HepG2 (cell line): ENCODE results near the gene FTCD. TPM values are rescaled to one million over a fixed set of nuclear protein-coding genes. Genes with fewer than 3 reads are reported as not detected.

Experiments used
- ATAD3A ChIP-seq: sonication (generic); formaldehyde crosslinking; IDR thresholded peaks from 2 replicates; pipeline ENCODE4 v1.4.0; 2020; ENCODE audit warnings: missing genetic modification reagents
- DR1 ChIP-seq: sonication (generic); formaldehyde crosslinking; IDR thresholded peaks from 2 replicates; pipeline ENCODE4 v1.8.0; 2021; ENCODE audit warnings: mild to moderate bottlenecking, missing genetic modification reagents, inconsistent platforms
- FOXO1 ChIP-seq: sonication (generic); formaldehyde crosslinking; IDR thresholded peaks from 2 replicates; pipeline ENCODE4 v1.4.0; 2020; ENCODE audit warnings: missing genetic modification reagents
- HDAC2 ChIP-seq: sonication (generic); formaldehyde crosslinking; IDR thresholded peaks from 2 replicates; pipeline ENCODE4 v1.4.0; 2020; ENCODE audit warnings: missing genetic modification reagents
- JDP2 ChIP-seq: sonication (generic); formaldehyde crosslinking; IDR thresholded peaks from 2 replicates; pipeline ENCODE4 v1.8.1; 2022; ENCODE audit warnings: missing genetic modification reagents, borderline replicate concordance
- MAF1 ChIP-seq: sonication (generic); formaldehyde crosslinking; IDR thresholded peaks from 2 replicates; pipeline ENCODE4 v1.5.0; 2020; ENCODE audit warnings: missing genetic modification reagents, borderline replicate concordance
- MIER3 ChIP-seq: IDR thresholded peaks from 2 replicates; pipeline ENCODE4 v1.6.1; 2016; ENCODE audit warnings: missing compliant biosample characterization, borderline replicate concordance
- NFE2L2 ChIP-seq: fragments of 150-350 bp; IDR thresholded peaks from 2 replicates; pipeline ENCODE4 v1.6.1; 2014; ENCODE audit warnings: low read length
- SETDB1 ChIP-seq: sonication (generic); formaldehyde crosslinking; IDR thresholded peaks from 2 replicates; pipeline ENCODE4 v1.5.1; 2020; ENCODE audit warnings: missing genetic modification reagents, mild to moderate bottlenecking, borderline replicate concordance
- SMYD3 ChIP-seq: sonication (generic); formaldehyde crosslinking; IDR thresholded peaks from 2 replicates; pipeline ENCODE4 v1.8.1; 2023; ENCODE audit warnings: mild to moderate bottlenecking, missing genetic modification reagents
- ZC3H13 ChIP-seq: sonication (generic); formaldehyde crosslinking; IDR thresholded peaks from 2 replicates; pipeline ENCODE4 v1.8.1; 2023; ENCODE audit warnings: mild to moderate bottlenecking, missing genetic modification reagents, moderate library complexity
- ZMAT3 ChIP-seq: sonication (generic); formaldehyde crosslinking; conservative IDR thresholded peaks from 2 replicates; pipeline ENCODE4 v1.7.0; 2021; ENCODE audit warnings: missing genetic modification reagents
- ZNF12 ChIP-seq: sonication (generic); formaldehyde crosslinking; IDR thresholded peaks from 2 replicates; pipeline ENCODE4 v1.5.0; 2020; ENCODE audit warnings: missing genetic modification reagents
- ZNF17 ChIP-seq: sonication (generic); formaldehyde crosslinking; IDR thresholded peaks from 2 replicates; pipeline ENCODE4 v1.5.0; 2020; ENCODE audit warnings: mild to moderate bottlenecking, missing genetic modification reagents
- ZNF225 ChIP-seq: sonication (generic); formaldehyde crosslinking; IDR thresholded peaks from 2 replicates; pipeline ENCODE4 v1.4.0; 2020; ENCODE audit warnings: mild to moderate bottlenecking, missing genetic modification reagents
- ZNF44 ChIP-seq: sonication (generic); formaldehyde crosslinking; IDR thresholded peaks from 2 replicates; pipeline ENCODE4 v1.5.1; 2020; ENCODE audit warnings: mild to moderate bottlenecking, missing genetic modification reagents
- ZNF547 ChIP-seq: sonication (generic); formaldehyde crosslinking; IDR thresholded peaks from 2 replicates; pipeline ENCODE4 v1.5.1; 2020; ENCODE audit warnings: mild to moderate bottlenecking, missing genetic modification reagents
- polyA plus RNA-seq, 8 experiments: library from polyadenylated mRNA; depleted of rRNA in 3 of 8; stranded (reverse) in 7 of 8; unstranded in 1 of 8; fragments of >200 nt; fragmentation: Illumina TruSeq in 4 of 8; extraction: Trizol in 4 of 8; gene quantifications; 2 replicates each; pipeline versions ENCODE4 v1.2.1 to v1.2.3, GENCODE V29; 2011 to 2016; ENCODE audit warnings: low read depth in 4 of 8, missing spikeins in 1 of 8, mixed read lengths in 1 of 8; ENCODE audit not compliant: insufficient read depth in 1 of 8
- total RNA-seq, 5 experiments: library from RNA; depleted of rRNA; stranded (reverse); fragments of >200 nt; fragmentation: Illumina TruSeq; extraction: Trizol; gene quantifications; 2 replicates each; pipeline ENCODE4 v1.2.3, GENCODE V29; 2016; ENCODE audit warnings: low read depth in 1 of 5
- TF ChIP-seq, protein P1 (sequence below): sonication (generic); formaldehyde crosslinking; IDR thresholded peaks from 2 replicates; pipeline ENCODE4 v1.8.0; 2022; ENCODE audit warnings: missing genetic modification reagents, low read depth, mild to moderate bottlenecking, borderline replicate concordance
- TF ChIP-seq, protein P2 (sequence below): IDR thresholded peaks from 2 replicates; pipeline ENCODE4 v1.6.1; 2016; ENCODE audit warnings: missing genetic modification reagents, missing compliant biosample characterization
- TF ChIP-seq, protein P3 (sequence below): sonication (generic); formaldehyde crosslinking; IDR thresholded peaks from 2 replicates; pipeline ENCODE4 v1.4.0; 2020; ENCODE audit warnings: missing genetic modification reagents
- TF ChIP-seq, protein P4 (sequence below): IDR thresholded peaks from 2 replicates; pipeline ENCODE4 v1.6.1; 2016; ENCODE audit warnings: mild to moderate bottlenecking, missing biosample characterization, missing genetic modification reagents
- TF ChIP-seq, protein P5 (sequence below): sonication (generic); formaldehyde crosslinking; conservative IDR thresholded peaks from 2 replicates; pipeline ENCODE4 v1.8.0; 2022; ENCODE audit warnings: missing genetic modification reagents

FTCD gene
- total and polyA plus RNA-seq, 2 of the 13 experiments (the other 11 are each of a cell fraction or from before 2014, with no cell fraction given), result 75.7 to 105 TPM

DNA sequence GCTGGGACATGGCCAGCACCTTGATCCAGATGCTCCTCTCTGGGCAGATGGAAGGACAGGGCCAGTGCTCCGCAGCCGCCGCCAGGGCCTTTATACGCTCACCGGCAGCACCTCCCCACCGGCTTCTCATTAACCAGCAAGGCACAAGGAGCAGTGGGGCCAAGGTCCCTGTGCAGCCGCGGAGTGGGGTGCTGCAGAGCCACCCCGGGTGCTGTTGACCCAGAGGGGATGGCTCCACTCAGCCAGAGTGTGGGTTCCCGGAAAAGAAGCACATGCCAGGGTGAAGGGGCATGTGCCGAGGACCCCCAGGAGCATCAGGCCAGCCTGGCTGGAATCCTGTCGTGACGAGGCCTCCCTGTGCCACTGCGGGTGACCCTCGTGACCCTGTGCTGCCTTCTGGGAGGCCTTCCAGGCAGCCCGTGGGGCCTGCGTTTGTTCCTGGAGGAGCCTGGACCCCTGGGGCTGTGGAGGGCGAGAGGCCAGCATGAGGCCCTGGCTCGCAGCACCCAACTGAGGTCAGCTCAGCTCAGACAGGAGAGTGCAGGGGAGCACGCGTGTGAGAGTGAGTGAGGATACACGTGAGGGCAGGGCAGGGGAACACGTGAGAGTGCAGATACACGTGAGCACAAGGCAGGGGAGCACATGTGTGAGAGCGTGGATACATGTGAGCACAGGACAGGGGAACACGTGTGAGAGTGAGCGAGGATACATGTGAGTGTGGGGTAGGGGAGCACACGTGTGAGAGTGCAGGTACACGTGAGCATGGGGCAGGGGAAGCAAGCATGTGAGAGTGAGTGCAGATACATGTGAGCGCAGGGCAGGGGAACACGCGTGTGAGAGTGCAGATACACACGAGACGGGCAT, at the start of gene FTCD (continued):
- TF ChIP-seq MIER3 (CRISPR knock-in tag) (no peak), FOXO1 (CRISPR knock-in tag) (peak; percentile 8; the same call in 1 of the 2 replicates), ZNF547 (CRISPR knock-in tag) (no peak), ZNF44 (CRISPR knock-in tag) (no peak; the same call in 1 of the 2 replicates), NFE2L2 (no peak), SMYD3 (CRISPR knock-in tag) (no peak; the same call in 1 of the 2 replicates), SETDB1 (CRISPR knock-in tag) (no peak), JDP2 (no peak), HDAC2 (CRISPR knock-in tag) (no peak; the same call in 1 of the 2 replicates), DR1 (CRISPR knock-in tag) (peak; percentile 99), ZNF12 (CRISPR knock-in tag) (no peak), ZNF17 (CRISPR knock-in tag) (no peak), ZNF225 (CRISPR knock-in tag) (no peak), ZMAT3 (no peak), MAF1 (no peak), ATAD3A (CRISPR knock-in tag) (no peak), ZC3H13 (CRISPR knock-in tag) (peak; percentile 91)
- TF ChIP-seq, protein P1, sequence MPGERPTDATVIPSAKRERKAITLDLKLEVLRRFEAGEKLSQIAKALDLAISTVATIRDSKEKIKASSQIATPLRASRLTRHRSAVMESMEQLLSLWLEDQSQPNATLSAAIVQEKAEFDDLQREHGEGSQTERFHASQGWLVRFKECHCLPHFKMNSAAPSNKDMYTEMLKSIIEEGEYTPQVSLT, result no peak
- TF ChIP-seq, protein P2, sequence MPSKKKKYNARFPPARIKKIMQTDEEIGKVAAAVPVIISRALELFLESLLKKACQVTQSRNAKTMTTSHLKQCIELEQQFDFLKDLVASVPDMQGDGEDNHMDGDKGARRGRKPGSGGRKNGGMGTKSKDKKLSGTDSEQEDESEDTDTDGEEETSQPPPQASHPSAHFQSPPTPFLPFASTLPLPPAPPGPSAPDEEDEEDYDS, result peak; percentile 99
- TF ChIP-seq, protein P3, sequence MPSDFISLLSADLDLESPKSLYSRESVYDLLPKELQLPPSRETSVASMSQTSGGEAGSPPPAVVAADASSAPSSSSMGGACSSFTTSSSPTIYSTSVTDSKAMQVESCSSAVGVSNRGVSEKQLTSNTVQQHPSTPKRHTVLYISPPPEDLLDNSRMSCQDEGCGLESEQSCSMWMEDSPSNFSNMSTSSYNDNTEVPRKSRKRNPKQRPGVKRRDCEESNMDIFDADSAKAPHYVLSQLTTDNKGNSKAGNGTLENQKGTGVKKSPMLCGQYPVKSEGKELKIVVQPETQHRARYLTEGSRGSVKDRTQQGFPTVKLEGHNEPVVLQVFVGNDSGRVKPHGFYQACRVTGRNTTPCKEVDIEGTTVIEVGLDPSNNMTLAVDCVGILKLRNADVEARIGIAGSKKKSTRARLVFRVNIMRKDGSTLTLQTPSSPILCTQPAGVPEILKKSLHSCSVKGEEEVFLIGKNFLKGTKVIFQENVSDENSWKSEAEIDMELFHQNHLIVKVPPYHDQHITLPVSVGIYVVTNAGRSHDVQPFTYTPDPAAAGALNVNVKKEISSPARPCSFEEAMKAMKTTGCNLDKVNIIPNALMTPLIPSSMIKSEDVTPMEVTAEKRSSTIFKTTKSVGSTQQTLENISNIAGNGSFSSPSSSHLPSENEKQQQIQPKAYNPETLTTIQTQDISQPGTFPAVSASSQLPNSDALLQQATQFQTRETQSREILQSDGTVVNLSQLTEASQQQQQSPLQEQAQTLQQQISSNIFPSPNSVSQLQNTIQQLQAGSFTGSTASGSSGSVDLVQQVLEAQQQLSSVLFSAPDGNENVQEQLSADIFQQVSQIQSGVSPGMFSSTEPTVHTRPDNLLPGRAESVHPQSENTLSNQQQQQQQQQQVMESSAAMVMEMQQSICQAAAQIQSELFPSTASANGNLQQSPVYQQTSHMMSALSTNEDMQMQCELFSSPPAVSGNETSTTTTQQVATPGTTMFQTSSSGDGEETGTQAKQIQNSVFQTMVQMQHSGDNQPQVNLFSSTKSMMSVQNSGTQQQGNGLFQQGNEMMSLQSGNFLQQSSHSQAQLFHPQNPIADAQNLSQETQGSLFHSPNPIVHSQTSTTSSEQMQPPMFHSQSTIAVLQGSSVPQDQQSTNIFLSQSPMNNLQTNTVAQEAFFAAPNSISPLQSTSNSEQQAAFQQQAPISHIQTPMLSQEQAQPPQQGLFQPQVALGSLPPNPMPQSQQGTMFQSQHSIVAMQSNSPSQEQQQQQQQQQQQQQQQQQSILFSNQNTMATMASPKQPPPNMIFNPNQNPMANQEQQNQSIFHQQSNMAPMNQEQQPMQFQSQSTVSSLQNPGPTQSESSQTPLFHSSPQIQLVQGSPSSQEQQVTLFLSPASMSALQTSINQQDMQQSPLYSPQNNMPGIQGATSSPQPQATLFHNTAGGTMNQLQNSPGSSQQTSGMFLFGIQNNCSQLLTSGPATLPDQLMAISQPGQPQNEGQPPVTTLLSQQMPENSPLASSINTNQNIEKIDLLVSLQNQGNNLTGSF (CRISPR knock-in tag), result peak; percentile 45; the same call in 1 of the 2 replicates
- TF ChIP-seq, protein P4, sequence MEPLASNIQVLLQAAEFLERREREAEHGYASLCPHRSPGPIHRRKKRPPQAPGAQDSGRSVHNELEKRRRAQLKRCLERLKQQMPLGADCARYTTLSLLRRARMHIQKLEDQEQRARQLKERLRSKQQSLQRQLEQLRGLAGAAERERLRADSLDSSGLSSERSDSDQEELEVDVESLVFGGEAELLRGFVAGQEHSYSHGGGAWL (CRISPR knock-in tag), result 0 out of 2 replicates have a peak, but pooled peaks have one; percentile 40
- TF ChIP-seq, protein P5, sequence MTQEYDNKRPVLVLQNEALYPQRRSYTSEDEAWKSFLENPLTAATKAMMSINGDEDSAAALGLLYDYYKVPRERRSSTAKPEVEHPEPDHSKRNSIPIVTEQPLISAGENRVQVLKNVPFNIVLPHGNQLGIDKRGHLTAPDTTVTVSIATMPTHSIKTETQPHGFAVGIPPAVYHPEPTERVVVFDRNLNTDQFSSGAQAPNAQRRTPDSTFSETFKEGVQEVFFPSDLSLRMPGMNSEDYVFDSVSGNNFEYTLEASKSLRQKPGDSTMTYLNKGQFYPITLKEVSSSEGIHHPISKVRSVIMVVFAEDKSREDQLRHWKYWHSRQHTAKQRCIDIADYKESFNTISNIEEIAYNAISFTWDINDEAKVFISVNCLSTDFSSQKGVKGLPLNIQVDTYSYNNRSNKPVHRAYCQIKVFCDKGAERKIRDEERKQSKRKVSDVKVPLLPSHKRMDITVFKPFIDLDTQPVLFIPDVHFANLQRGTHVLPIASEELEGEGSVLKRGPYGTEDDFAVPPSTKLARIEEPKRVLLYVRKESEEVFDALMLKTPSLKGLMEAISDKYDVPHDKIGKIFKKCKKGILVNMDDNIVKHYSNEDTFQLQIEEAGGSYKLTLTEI, result no peak
